Keratinocyte (primary cell): ENCODE measurements around the gene RGS6.

ENCODE experiments used
- CTCF ChIP-seq, 3 experiments: IDR thresholded peaks in 1 of 3; conservative IDR thresholded peaks in 1 of 3; optimal IDR thresholded peaks in 1 of 3; 2 replicates in 2 of 3; 3 replicates in 1 of 3; pipeline versions ENCODE3 to v1.5.1; 2011; ENCODE audit warnings: low read length in 3 of 3, mild to moderate bottlenecking in 3 of 3, moderate library complexity in 2 of 3, control low read depth in 1 of 3, inconsistent platforms in 1 of 3; ENCODE audit not compliant: insufficient read depth in 2 of 3; ENCODE audit errors: extremely low read depth in 1 of 3
- EZH2 ChIP-seq: IDR thresholded peaks from one replicate; pipeline ENCODE4 v1.6.1; 2012; ENCODE audit warnings: inconsistent platforms, mild to moderate bottlenecking, low read length, moderate library complexity

- no peak for TF ChIP-seq CTCF (optimal IDR thresholded peaks at IDR 0.05 in 1 of 3, IDR thresholded peaks at IDR 0.05 in 1 of 3, conservative IDR thresholded peaks at IDR 0.05 in 1 of 3; ENCODE audit: extremely low read depth in 1 of 3, insufficient read depth in 2 of 3, low read length in 3 of 3)
- TF ChIP-seq EZH2, result no peak
Measured at GRCh38 chr14:72535485-72535884, 603.3 kb downstream of the RGS6 start.
